DND-41 (cell line): ENCODE measurements around the gene PPP2R2D.

Experiments used
- CTCF ChIP-seq: IDR thresholded peaks from 2 replicates; pipeline ENCODE4 v1.5.1; 2012; ENCODE audit warnings: borderline replicate concordance, low read length, moderate library complexity, mild to moderate bottlenecking; ENCODE audit not compliant: poor library complexity, severe bottlenecking; ENCODE audit errors: extremely low read depth
- EZH2 ChIP-seq: IDR thresholded peaks from 3 replicates; pipeline ENCODE4 v1.6.1; 2012; ENCODE audit warnings: borderline replicate concordance, low read depth, mild to moderate bottlenecking, moderate library complexity, low read length, inconsistent platforms; ENCODE audit not compliant: severe bottlenecking

- no peak for TF ChIP-seq CTCF
- TF ChIP-seq EZH2: no peak
These were observed 75.0 kb downstream of the PPP2R2D start for GRCh38 chr10:131975796-131976195.
